K562 (cell line): ENCODE data around the gene SLAMF8. TPM values are rescaled to one million over a fixed set of nuclear protein-coding genes. Genes with fewer than 3 reads are reported as not detected.

Experiments used
- ATAC-seq: fragments of 200-7000 bp; cut with Tn5 transposase; 3 replicates; pipeline ENCODE4 v1.9.1; 2020; ENCODE audit warnings: moderate library complexity
- BruUV-seq: library from RNA; stranded (reverse); fragments of 400-500 nt; replicated peaks from 2 replicates; lab custom pipeline; 2021; lab: Mats Ljungman, UMichigan
- CTCF ChIA-PET: fragments of 300-600 bp; formaldehyde crosslinking; extraction: SDS; loops from one replicate; lab custom pipeline; 2021; ENCODE audit warnings: low intra/inter-chr PET ratio; lab: Yijun Ruan, JAX
- POLR2A ChIA-PET: fragments of 300-600, 350-650 bp; sonication (Branson Sonifier 250); formaldehyde crosslinking; extraction: SDS; loops from one replicate; lab custom pipeline; 2021; ENCODE audit warnings: antibody characterized with exemption, inconsistent platforms; lab: Yijun Ruan, JAX
- DNase-seq, 4 experiments: peaks; one replicate each; pipeline versions ENCODE4 v3.0.0 to v3.0.0-alpha.2; 2011 to 2018; ENCODE audit warnings: low spot score in 3 of 4, mixed read lengths in 3 of 4; ENCODE audit errors: extremely low read depth in 1 of 4
- FAIRE-seq: peaks from 2 replicates; lab custom pipeline; 2011; peaks lifted over from hg19 to GRCh38; lab: Jason Lieb, UNC
- H2AFZ ChIP-seq: 2 replicates; pipeline ENCODE4 v1.6.0; 2011; ENCODE audit warnings: low read depth, low read length, control low read depth, inconsistent platforms
- H3K27ac ChIP-seq: fragments of 200-600 bp; 3 replicates; pipeline ENCODE4 v1.8.0; 2011; ENCODE audit warnings: low read depth, mild to moderate bottlenecking, control low read depth, inconsistent platforms, low read length, moderate library complexity, mixed read lengths; ENCODE audit errors: extremely low read depth
- H3K27me3 ChIP-seq, 2 experiments: fragments of 300-600 bp in 1 of 2; 2 replicates in 1 of 2; 3 replicates in 1 of 2; pipeline versions ENCODE4 v1.6.0 to v1.8.0; 2011; ENCODE audit warnings: inconsistent platforms in 2 of 2, low read length in 2 of 2, mild to moderate bottlenecking in 1 of 2, mixed read lengths in 1 of 2, moderate library complexity in 1 of 2; ENCODE audit not compliant: control insufficient read depth in 2 of 2, insufficient read depth in 2 of 2
- H3K36me3 ChIP-seq: fragments of 300-600 bp; 3 replicates; pipeline ENCODE4 v1.8.0; 2011; ENCODE audit warnings: mild to moderate bottlenecking, low read length, inconsistent platforms; ENCODE audit not compliant: control insufficient read depth, insufficient read depth
- H3K4me1 ChIP-seq, 2 experiments: fragments of 200-600 bp in 1 of 2; replicated peaks in 1 of 2; 2 replicates in 1 of 2; 3 replicates in 1 of 2; pipeline versions ENCODE4 v1.5.1 to v1.8.0; 2011; ENCODE audit warnings: inconsistent platforms in 2 of 2, low read length in 2 of 2, mild to moderate bottlenecking in 1 of 2, mixed read lengths in 1 of 2, moderate library complexity in 1 of 2; ENCODE audit not compliant: control insufficient read depth in 2 of 2, insufficient read depth in 2 of 2
- H3K4me2 ChIP-seq: 2 replicates; pipeline ENCODE4 v1.6.1; 2011; ENCODE audit warnings: low read length, control low read depth, inconsistent platforms, mixed read lengths; ENCODE audit not compliant: insufficient read depth
- H3K4me3 ChIP-seq: fragments of 200-600 bp; sonication (generic), shearing (Covaris generic); 2 replicates; pipeline ENCODE4 v1.5.1; 2016; ENCODE audit warnings: control low read depth, inconsistent platforms
- H3K79me2 ChIP-seq: fragments of 200-600 bp; 3 replicates; pipeline ENCODE4 v1.8.0; 2011; ENCODE audit warnings: low read length, inconsistent platforms; ENCODE audit not compliant: control insufficient read depth, insufficient read depth
- H3K9ac ChIP-seq, 2 experiments: 2 replicates each; pipeline versions ENCODE4 v1.6.0 to v1.6.1; 2011; ENCODE audit warnings: low read depth in 2 of 2, low read length in 2 of 2, control low read depth in 1 of 2, inconsistent platforms in 1 of 2, mild to moderate bottlenecking in 1 of 2, mixed read lengths in 1 of 2; ENCODE audit not compliant: insufficient read depth in 1 of 2
- H3K9me1 ChIP-seq: one replicate; pipeline ENCODE4 v1.6.0; 2011; ENCODE audit warnings: inconsistent platforms, mild to moderate bottlenecking, low read length, moderate library complexity; ENCODE audit not compliant: control insufficient read depth, insufficient read depth
- H3K9me3 ChIP-seq: replicated peaks from 2 replicates; pipeline ENCODE4 v1.5.1; 2011; ENCODE audit warnings: low read depth, low read length, inconsistent platforms; ENCODE audit not compliant: control insufficient read depth, insufficient read depth
- H4K20me1 ChIP-seq: replicated peaks from 2 replicates; pipeline ENCODE4 v1.6.1; 2011; ENCODE audit warnings: low read length, inconsistent platforms, mixed read lengths; ENCODE audit not compliant: control insufficient read depth, insufficient read depth
- HSF4 ChIP-seq: fragments of 250-450 bp; sonication (Bioruptor Pico); IDR thresholded peaks from 2 replicates; pipeline ENCODE4 v2.1.2; 2022; ENCODE audit warnings: mild to moderate bottlenecking, moderate library complexity, borderline replicate concordance
- KDM2B ChIP-seq: fragments of 250-450 bp; sonication (Bioruptor Pico); IDR thresholded peaks from 2 replicates; pipeline ENCODE4 v1.8.0; 2021; ENCODE audit warnings: mild to moderate bottlenecking, moderate library complexity
- TCF7 ChIP-seq: sonication (generic); IDR thresholded peaks from 2 replicates; pipeline ENCODE4 v1.6.1; 2016; ENCODE audit warnings: antibody characterized with exemption, borderline replicate concordance
- ZNF316 ChIP-seq: fragments of 450-650 bp; IDR thresholded peaks from 2 replicates; pipeline ENCODE4 v1.6.1; 2016
- ZNF347 ChIP-seq: fragments of 450-650 bp; formaldehyde crosslinking; IDR thresholded peaks from 2 replicates; pipeline ENCODE4 v1.4.0; 2020; ENCODE audit warnings: low read depth, mild to moderate bottlenecking, moderate library complexity
- WGBS: fragments of 100-300 bp; shearing (Covaris generic); methylation state at CpG from one replicate; pipeline ENCODE4 v1.1.6; 2016; ENCODE audit warnings: low coverage, mixed read lengths; ENCODE audit not compliant: insufficient coverage; ENCODE audit errors: missing lambda C conversion rate; 5-methylcytosine and 5-hydroxymethylcytosine counted together
- in situ Hi-C: fragments of 300-500 bp; cut with MboI; formaldehyde crosslinking; loops from 4 replicates; pipeline ENCODE4 v1.15.0; 2018; ENCODE audit warnings: inconsistent platforms, mixed read lengths
- intact Hi-C: fragments of 100-400 bp; cut with micrococcal nuclease; formaldehyde crosslinking; loops from 2 replicates; pipeline ENCODE4 v1.14.2; 2022
- polyA plus RNA-seq, 8 experiments: library from polyadenylated mRNA; depleted of rRNA in 4 of 8; stranded (reverse) in 5 of 8; unstranded in 3 of 8; fragments of >200 nt; fragmentation: Nextera tagmentation in 2 of 8; fragmentation: Illumina TruSeq in 1 of 8; extraction: Ambion mirVana in 2 of 8; extraction: Trizol in 1 of 8; gene quantifications; 2 replicates each; pipeline versions ENCODE4 v1.2.1 to v1.2.3, GENCODE V29; 2011 to 2014; ENCODE audit warnings: inconsistent platforms in 1 of 8, missing spikeins in 1 of 8
- total RNA-seq, 7 experiments: library from RNA; depleted of rRNA in 6 of 7; stranded (reverse); fragments of >200 nt in 6 of 7; fragmentation: Illumina TruSeq in 2 of 7; extraction: Trizol in 2 of 7; gene quantifications; 2 replicates each; pipeline versions ENCODE4 v1.2.1 to v1.2.3, GENCODE V29; 2011 to 2021; ENCODE audit warnings: low replicate concordance in 1 of 7
- TF ChIP-seq, protein P1 (sequence below): fragments of 450-650 bp; IDR thresholded peaks from 2 replicates; pipeline ENCODE4 v1.6.1; 2016; ENCODE audit warnings: mild to moderate bottlenecking, moderate library complexity

Gene SLAMF8
- total and polyA plus RNA-seq, 9 of the 15 experiments (the other 6 are each of a cell fraction or from before 2014, with no cell fraction given), result not detected

DNA sequence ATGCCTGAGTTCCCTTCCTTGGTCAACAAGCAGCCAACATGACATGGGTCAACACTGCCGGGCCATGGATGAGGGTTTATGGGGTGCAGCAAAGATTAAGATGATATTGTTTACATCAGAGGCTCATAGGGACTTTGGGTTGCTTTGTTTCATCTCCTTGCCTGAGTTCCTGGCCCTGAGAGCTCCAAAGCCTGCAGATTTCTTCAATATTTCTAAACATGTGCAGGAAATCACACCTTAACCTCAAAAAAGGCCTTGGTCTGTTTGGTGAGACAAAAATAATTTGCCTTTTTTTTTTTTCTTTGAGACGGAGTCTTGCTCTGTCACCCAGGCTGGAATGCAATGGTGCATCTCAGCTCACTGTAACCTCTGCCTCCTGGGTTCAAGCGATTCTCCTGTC, 876 bp downstream of the SLAMF8 start:
- TF ChIP-seq, protein P1, sequence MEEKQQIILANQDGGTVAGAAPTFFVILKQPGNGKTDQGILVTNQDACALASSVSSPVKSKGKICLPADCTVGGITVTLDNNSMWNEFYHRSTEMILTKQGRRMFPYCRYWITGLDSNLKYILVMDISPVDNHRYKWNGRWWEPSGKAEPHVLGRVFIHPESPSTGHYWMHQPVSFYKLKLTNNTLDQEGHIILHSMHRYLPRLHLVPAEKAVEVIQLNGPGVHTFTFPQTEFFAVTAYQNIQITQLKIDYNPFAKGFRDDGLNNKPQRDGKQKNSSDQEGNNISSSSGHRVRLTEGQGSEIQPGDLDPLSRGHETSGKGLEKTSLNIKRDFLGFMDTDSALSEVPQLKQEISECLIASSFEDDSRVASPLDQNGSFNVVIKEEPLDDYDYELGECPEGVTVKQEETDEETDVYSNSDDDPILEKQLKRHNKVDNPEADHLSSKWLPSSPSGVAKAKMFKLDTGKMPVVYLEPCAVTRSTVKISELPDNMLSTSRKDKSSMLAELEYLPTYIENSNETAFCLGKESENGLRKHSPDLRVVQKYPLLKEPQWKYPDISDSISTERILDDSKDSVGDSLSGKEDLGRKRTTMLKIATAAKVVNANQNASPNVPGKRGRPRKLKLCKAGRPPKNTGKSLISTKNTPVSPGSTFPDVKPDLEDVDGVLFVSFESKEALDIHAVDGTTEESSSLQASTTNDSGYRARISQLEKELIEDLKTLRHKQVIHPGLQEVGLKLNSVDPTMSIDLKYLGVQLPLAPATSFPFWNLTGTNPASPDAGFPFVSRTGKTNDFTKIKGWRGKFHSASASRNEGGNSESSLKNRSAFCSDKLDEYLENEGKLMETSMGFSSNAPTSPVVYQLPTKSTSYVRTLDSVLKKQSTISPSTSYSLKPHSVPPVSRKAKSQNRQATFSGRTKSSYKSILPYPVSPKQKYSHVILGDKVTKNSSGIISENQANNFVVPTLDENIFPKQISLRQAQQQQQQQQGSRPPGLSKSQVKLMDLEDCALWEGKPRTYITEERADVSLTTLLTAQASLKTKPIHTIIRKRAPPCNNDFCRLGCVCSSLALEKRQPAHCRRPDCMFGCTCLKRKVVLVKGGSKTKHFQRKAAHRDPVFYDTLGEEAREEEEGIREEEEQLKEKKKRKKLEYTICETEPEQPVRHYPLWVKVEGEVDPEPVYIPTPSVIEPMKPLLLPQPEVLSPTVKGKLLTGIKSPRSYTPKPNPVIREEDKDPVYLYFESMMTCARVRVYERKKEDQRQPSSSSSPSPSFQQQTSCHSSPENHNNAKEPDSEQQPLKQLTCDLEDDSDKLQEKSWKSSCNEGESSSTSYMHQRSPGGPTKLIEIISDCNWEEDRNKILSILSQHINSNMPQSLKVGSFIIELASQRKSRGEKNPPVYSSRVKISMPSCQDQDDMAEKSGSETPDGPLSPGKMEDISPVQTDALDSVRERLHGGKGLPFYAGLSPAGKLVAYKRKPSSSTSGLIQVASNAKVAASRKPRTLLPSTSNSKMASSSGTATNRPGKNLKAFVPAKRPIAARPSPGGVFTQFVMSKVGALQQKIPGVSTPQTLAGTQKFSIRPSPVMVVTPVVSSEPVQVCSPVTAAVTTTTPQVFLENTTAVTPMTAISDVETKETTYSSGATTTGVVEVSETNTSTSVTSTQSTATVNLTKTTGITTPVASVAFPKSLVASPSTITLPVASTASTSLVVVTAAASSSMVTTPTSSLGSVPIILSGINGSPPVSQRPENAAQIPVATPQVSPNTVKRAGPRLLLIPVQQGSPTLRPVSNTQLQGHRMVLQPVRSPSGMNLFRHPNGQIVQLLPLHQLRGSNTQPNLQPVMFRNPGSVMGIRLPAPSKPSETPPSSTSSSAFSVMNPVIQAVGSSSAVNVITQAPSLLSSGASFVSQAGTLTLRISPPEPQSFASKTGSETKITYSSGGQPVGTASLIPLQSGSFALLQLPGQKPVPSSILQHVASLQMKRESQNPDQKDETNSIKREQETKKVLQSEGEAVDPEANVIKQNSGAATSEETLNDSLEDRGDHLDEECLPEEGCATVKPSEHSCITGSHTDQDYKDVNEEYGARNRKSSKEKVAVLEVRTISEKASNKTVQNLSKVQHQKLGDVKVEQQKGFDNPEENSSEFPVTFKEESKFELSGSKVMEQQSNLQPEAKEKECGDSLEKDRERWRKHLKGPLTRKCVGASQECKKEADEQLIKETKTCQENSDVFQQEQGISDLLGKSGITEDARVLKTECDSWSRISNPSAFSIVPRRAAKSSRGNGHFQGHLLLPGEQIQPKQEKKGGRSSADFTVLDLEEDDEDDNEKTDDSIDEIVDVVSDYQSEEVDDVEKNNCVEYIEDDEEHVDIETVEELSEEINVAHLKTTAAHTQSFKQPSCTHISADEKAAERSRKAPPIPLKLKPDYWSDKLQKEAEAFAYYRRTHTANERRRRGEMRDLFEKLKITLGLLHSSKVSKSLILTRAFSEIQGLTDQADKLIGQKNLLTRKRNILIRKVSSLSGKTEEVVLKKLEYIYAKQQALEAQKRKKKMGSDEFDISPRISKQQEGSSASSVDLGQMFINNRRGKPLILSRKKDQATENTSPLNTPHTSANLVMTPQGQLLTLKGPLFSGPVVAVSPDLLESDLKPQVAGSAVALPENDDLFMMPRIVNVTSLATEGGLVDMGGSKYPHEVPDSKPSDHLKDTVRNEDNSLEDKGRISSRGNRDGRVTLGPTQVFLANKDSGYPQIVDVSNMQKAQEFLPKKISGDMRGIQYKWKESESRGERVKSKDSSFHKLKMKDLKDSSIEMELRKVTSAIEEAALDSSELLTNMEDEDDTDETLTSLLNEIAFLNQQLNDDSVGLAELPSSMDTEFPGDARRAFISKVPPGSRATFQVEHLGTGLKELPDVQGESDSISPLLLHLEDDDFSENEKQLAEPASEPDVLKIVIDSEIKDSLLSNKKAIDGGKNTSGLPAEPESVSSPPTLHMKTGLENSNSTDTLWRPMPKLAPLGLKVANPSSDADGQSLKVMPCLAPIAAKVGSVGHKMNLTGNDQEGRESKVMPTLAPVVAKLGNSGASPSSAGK, result no peak
- TF ChIP-seq ZNF316 (no peak), TCF7 (no peak), ZNF347 (no peak), HSF4 (CRISPR knock-in tag) (no peak), KDM2B (CRISPR knock-in tag) (no peak)
- H3K27me3 ChIP-seq, result peaks cover 28 to 92% of the 10 kb centered on the region in 2 experiments; a peak in 4 of 5 replicates
- DNase-seq (no peak), ATAC-seq (no peak), FAIRE-seq (no peak)
- H3K4me2 ChIP-seq, result no peak overlapping the region
- ChIA-PET CTCF (no interaction called here), POLR2A (interaction anchor here (0.7 kb wide), 1 partner anchor 9 kb away, joined by 3 read pairs; no protein-coding TSS in a partner anchor)
- WGBS, result 0% methylated on average over 3 of the region's 3 CpGs
- H3K27ac ChIP-seq, result no peak overlapping the region
- H3K79me2 ChIP-seq, result no peaks in the 10 kb centered on the region
- H2AFZ ChIP-seq, result no peak overlapping the region
- H3K9me3 ChIP-seq, result no peaks in the 10 kb centered on the region
- H3K4me3 ChIP-seq, result no peak overlapping the region
- no peaks in the 10 kb centered on the region for H3K36me3 ChIP-seq
- H3K9me1 ChIP-seq, result no peaks in the 10 kb centered on the region
- H4K20me1 ChIP-seq, result no peaks in the 10 kb centered on the region
- no TSS peak for BruUV-seq
- H3K4me1 ChIP-seq, result peaks cover 0 to 5% of the 10 kb centered on the region in 2 experiments; a peak in 2 of 5 replicates
- no peak overlapping the region for H3K9ac ChIP-seq
- intact Hi-C loops (no loop called here), in situ Hi-C loops (no loop called here)
